GM19240 (cell line): ENCODE measurements around the gene ZFPL1.

Experiments used
- DNase-seq: peaks from one replicate; pipeline ENCODE4 v3.0.0; 2011; ENCODE audit warnings: low spot score; ENCODE audit not compliant: insufficient read length

ZFPL1 gene

DNA sequence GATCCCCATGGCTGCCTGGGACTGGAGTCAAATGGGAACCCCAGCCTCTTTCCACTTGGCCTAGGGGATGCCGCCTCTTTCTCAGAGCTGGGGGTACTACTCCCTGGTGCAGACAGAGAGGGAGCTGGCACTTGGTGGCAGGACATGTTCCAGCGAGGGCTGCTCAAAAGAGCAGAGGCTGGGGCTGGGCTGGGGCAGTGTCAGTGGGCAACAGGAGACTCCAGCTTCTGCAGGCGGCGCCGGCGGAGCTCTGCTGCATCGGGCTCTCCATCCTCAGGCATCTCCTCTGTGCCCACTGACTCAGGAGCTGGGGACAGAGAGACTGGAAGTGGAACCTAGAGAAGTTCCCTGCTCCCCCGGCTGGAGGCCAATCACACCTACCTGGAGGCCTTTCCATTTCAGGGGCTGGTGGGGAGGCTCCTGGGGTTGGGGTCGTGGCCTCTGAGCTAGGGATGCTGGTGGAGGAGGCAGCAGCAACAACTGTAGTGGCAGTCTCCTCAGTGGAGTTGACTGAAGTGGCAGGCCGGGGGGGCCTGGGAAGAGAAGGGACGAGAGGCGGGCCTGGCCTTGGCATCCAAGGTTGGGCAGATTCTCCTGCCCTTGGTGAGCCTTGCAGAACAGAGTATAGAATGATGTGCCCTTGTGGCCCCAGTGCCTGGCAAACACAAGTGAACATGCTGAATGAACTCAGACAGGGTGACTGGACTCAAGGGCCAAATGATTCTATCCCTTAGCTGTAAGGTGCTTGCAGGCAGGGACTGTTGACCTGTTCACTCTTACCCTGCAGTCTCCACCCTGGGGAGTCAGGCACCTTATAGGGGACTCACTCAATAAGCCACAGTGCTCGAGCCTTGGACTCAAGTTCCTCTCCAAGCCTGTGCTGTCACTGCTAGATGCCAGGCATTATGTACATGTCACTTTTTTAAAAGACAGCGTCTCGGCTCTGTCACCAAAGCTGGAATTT, 44.4 kb downstream of the ZFPL1 start:
- DNase-seq = no peak

DNA sequence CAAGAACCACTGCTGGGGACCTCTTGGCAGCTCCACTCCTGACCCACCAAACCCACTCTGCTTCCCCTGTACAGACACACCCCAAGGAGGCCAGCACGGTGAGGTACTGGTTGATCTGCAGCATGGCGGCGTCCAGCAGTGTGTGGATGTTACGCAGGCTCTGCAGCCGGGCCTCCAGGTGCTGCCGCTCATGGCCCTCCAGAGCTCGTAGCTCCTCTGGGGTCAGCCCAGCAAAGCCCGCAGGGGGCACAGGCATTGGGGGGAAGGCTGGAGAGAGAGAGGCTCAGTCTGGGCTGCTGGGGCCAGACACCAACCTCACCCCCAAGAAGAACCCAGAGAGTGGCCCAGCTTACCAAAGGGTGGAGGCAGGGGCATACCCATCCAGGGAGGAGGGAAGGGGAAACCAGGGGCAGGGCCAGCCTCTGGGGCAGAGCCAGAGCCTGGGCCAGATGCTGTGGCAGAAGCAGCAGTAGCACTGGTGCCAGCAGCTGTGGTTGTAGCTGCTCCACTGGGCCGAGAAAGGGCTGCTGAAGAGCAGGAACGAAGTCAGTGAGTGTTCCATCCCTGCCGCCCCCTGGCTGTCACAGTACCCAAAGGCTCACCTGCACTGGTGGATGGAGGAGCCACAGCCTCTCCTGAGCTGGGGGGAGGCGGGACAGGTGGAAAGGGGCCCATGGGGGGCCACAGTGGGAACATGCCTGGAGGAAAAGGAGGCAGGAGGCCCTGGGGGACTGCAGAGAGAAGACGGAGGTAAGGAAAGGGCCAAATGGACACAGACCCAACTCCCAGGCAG, 45.8 kb downstream of the ZFPL1 start:
- DNase-seq = no peak

DNA sequence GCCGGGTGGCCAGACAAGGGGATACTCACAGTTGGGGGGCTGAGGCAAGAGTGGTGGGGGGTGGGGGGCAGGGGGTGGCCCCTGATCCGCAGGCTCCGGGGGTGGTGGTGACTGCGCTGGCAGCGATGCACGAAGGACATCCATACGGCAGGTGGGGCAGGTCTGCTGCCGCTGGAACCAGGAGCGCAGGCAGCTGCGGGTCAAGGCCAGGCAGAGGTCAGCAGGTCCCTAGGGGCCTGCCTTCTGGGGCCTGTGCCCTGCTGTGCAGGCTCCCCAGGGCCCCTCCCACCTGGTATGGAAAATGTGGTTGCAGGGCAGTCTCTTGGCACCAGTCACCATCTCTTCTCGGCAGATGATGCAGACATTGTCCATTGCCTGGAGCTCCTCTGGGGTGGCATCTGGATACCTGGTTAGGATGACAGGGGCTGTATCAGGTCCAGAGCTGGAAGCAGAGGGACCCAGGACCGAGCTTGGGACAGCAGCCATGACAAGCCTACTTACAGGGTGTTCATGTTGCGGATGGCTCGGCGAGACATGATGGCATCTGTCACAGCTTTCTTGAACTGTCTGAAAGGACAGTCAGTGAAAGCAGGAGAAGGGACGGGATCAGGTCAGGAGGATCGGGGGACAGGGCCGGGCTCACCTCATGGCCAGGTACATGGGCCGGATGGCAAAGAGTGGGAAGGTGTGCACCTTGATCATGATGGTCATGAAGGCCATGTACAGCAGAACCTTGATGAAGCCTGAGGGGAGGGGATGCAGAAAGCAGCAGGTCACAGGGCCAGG, 46.8 kb downstream of the ZFPL1 start:
- no peak for DNase-seq

DNA sequence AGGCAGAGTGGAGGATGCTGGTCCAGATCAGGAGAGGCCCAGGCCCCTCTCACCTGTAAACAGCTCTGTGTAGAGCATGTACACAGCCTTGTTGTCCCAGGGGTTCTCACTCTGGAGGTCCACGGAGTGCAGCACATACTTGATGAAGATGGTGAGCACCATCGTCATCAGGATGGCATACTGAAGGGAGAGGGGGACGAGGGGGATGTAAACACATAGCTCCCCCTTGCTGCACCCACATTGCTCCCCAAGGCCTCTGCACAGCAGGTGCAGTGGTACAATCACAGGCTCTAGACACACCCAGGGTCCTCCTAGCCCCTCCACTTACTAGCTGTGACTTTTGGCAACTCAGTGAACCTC, 47.4 kb downstream of the ZFPL1 start:
- no peak for DNase-seq

DNA sequence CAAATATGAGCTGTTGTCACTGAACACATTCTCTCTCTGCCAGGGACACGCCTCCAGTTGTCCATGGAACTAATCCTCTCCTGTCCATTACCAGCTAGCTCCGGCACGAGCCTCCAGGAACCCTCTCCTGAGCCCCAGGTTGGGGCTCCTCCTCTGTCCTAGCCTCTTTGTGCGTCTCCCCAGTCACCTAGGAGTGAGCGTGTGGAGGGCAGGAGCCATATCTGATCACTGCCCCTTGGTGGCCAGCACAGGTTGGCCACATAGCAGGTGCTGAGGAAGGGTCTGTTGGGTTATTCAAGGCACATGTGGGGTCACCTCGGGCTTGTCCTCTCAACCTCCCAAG, 47.8 kb downstream of the ZFPL1 start:
- DNase-seq = no peak

DNA sequence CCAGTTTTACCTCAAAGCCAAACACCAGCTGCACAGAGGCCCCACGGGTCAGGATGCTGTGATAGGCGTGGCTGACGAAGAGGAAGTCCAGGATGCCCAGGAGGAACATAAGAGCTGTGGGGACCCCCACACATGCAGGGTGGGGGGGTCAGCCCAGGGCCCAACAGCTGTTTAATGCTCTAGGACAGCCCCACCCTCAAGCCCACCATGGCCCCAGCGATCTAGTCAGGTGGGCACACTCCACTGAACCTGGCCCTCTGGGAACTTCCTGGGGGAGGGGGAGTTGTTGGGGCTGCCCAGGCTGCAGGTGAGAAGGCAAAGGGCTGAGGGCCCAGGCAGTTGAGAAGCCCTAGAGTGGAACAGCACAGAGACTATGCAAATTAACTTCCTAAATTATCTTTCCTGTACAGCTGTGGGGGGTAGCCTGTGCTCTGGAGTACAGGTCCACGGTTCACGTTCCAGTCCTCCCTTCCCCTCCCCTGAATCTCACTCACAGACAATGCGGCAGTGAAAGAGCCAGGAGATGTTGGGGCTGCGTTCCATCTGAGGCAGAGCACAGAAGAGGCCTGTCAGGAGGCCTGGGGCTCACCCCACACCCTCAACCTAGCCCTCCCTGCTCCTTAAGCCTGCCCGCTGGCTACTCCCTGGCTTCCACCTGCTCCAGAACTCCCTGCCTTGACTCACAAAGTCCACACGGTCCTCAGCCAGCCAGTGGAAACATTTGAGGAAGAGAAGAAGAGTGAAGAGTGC, 48.4 kb downstream of the ZFPL1 start:
- no peak for DNase-seq

DNA sequence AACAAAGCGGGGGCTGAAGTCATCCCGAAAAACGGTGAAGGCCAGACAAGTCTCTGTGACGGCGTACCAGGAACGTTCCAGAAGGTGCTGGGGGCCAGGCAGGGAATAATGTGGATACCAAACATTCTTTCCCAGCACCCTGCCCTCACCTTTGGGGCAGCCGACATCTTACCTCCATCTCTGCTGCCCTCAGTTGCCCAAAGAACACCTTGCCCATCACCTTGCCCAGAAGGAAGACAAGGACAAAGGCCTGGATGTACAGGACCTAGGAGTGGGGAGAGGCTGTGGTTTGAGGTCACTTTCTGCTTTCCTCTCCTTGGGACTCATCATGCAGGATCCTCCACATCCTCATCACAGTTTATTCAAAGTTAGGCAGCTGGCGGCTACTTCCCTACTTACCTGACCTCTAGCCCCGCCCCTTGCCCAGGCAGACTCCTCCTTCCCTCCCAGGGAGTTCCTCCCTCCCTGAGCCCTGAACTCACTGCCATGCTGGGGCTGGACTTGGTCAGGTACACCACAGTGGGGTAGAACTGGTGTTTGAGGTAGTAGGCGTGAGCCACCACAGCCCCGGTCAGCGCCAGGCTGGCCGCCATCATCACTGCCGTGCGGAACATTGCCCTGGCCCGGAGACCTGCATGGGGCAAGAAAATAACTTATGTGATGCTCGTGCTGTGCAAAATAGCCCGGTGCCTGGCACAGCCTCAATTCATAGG, 49.1 kb downstream of the ZFPL1 start:
- DNase-seq = peak; percentile 36

DNA sequence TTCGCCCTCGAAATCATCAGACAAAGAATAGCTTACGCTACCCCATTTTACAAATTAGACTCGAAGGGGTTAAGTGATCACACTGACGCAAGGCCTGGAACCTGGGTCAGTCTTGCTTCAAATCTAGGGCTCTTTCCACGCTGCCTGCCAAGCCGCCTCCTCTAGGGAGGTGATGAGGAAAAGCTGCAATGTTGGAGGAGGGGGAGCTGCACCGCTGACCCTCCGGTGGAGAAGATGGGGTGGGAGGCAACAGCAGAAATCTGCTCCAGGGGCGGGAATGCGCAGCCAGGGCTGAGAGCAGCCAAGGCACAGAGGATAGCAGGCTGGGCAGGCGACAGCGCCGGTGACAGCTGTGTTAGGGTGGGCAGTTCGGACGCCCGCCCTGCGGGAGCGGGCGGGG, 49.7 kb downstream of the ZFPL1 start:
- DNase-seq = no peak

DNA sequence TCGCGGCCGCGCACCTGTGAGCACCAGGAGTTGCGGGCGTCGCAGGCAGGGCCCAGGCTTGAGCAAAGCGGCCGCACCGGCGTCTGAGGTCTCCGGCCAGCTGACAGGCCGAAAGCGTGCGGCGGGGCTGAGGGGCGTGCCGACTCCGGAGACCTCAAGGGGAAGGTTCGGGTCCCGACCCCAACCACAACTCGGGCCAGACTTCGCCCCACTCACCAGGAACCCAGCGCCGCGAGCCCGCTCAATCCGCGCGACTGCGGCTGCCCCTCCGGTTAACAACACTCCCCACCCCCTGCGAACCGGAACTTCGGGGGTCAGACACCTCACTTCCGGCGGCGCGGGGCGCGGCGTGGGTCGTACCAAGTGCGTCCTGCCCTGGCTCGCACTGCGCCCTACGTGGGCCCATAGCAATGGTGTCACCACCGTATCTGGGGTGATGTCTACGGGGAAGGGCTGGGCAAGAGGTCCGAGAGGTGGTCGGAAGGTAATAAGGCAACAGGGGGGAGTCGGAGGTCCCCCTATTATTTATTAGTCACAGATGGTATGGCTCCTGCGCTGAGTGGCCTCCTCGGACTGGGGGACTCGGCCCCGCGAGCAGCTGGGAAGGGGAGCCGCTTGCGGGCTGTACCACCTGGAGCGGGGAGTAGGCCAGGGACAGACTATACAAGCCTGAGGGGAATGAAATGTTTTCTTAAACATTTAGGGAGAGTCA, 50.4 kb downstream of the ZFPL1 start, which contains the start of gene SYVN1:
Gene SYVN1, minus strand, starts transcription at position 280 of the 712 bp plus-strand sequence. CDS start 918 bp downstream, outside the sequence.
- peak; percentile 75 for DNase-seq

DNA sequence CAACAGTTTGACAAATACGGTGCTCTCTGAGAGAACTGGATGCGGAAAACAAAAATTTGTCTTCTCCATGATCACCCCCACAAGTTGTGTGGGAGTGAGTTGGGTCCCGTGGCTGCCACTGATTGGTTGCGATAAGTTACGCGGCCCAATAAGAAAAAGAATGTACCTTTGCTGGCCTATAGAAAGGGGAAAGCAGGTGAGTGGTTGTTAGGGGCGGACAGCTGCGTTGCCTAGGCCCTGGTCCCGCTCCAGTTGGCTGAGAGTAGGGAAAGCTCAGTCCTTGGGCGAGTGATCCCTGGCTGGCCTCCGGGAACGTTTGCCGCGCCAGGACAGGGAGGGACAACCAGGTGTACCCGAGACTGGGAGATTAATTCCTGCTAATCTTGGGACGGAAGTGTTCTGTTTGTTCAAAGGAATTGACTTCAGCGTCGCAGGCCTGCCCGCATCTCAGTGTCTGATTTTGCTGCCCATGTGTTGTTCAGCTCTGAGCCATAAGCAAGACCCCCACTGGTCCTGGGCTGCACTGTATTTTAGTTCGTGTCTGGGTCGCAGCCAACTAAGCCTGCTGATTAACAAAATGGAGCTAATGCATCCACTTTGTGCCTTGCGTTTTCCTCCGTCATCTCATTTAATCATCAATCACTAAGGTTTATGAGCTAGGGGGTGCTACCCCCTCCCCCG, 51.1 kb downstream of the ZFPL1 start:
- peak; percentile 83 for DNase-seq

DNA sequence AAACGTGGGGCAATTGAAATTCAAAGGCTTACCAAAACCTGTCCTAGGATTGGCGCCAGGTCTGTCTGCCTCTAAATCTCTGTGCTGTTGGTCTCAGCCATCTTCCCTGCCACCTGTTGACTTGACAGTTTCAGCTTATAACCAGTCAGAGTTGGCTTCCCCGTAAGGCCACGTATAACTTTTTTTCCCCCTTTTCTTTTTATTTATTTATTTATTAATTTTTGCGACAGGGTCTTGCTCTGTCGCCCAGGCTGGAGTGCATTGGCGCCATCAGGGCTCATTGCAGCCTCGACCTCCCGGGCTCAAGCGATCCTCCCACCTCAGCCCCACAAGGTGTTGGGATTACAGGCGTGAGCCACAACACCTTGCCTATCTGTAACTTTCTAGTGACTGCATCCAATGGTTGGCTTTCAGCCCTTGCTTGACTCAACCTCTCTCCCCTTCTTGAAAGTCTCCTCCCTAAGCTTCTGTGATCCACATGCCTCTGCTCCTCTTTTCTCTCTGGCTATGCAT, 51.7 kb downstream of the ZFPL1 start:
- no peak for DNase-seq

DNA sequence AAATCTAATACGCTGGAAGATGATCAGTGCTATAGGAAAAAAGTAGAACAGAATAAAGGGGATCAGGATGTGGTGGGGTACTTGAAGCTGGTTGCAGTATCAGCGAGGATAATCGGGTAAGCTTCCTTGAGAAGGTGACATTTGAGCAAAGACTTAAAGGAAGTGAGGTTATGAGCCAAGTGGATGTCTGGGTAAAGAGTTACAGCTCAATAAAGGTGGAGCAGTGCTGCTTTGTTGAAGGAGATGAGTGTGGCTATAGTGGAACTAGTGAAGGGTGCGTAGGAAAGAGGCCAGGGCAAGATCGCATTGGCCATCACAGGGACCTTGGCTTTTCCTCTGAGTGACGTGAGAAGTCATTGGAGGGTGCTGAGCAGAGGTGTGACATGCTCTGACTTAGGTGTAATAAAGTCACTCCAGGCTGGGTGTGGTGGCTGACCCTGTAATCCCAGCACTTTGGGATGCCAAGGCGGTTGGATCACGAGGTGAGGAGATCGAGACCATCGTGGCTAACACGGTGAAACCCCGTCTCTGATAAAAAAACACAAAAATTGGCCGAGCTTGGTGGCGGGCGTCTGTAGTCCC, 52.6 kb downstream of the ZFPL1 start:
- DNase-seq = no peak
